RWPE2 (cell line): ENCODE results near the gene SLC35F6.
A peak's percentile ranks its signal among the peaks of the same experiment; 100 is the strongest.
"Not testable (repeated sequence)": the region's sequence is repeated elsewhere in the genome, so short reads cannot be mapped to it uniquely, and the experiment has no call there.

Source experiments
- ATAC-seq: fragments of 200-7000 bp; cut with Tn5 transposase; 3 replicates; pipeline ENCODE4 v1.9.1; 2021; ENCODE audit warnings: low read depth
- DNase-seq: peaks from one replicate; pipeline ENCODE4 v3.0.0-alpha.2; 2020; ENCODE audit warnings: low spot score
- H3K27ac ChIP-seq: fragments of 450-650 bp; 2 replicates; pipeline ENCODE4 v1.5.1; 2017; ENCODE audit warnings: mild to moderate bottlenecking; ENCODE audit not compliant: poor library complexity, severe bottlenecking
- H3K27me3 ChIP-seq: fragments of 250-450 bp; sonication (Bioruptor Pico); 2 replicates; pipeline ENCODE4 v1.5.1; 2021; ENCODE audit warnings: mild to moderate bottlenecking, moderate library complexity; ENCODE audit not compliant: insufficient read depth, poor library complexity, severe bottlenecking
- H3K36me3 ChIP-seq: fragments of 250-450 bp; sonication (Bioruptor Pico); 2 replicates; pipeline ENCODE4 v1.5.1; 2020; ENCODE audit warnings: low read depth, mild to moderate bottlenecking, moderate library complexity
- H3K4me1 ChIP-seq: fragments of 250-450 bp; sonication (Bioruptor Pico); 2 replicates; pipeline ENCODE4 v1.5.1; 2021; ENCODE audit warnings: mild to moderate bottlenecking, moderate library complexity; ENCODE audit not compliant: insufficient read depth, poor library complexity, severe bottlenecking
- H3K4me3 ChIP-seq: fragments of 250-450 bp; sonication (Bioruptor Pico); 2 replicates; pipeline ENCODE4 v1.5.1; 2021; ENCODE audit warnings: mild to moderate bottlenecking, moderate library complexity; ENCODE audit not compliant: severe bottlenecking
- H3K9me3 ChIP-seq: fragments of 250-450 bp; sonication (Bioruptor Pico); 2 replicates; pipeline ENCODE4 v1.5.1; 2021; ENCODE audit warnings: mild to moderate bottlenecking, moderate library complexity; ENCODE audit not compliant: severe bottlenecking
- CTCF ChIP-seq: fragments of 450-650 bp; IDR thresholded peaks from one replicate; pipeline ENCODE4 v1.5.1; 2017; ENCODE audit warnings: mild to moderate bottlenecking, moderate library complexity; ENCODE audit not compliant: poor library complexity, severe bottlenecking

SLC35F6 gene

GRCh38 chr2:26746934-26747333 lies 17.1 kb upstream of the SLC35F6 start:
- no peak for TF ChIP-seq CTCF
- Histone ChIP-seq H3K27ac (no peak overlapping the region), H3K9me3 (no peaks in the 10 kb centered on the region), H3K27me3 (no peaks in the 10 kb centered on the region), H3K36me3 (no peaks in the 10 kb centered on the region), H3K4me3 (no peak overlapping the region), H3K4me1 (peaks cover 10% of the 10 kb centered on the region)
- DNase-seq (no peak), ATAC-seq (no peak)

GRCh38 chr2:26749787-26750420 lies 14.2 kb upstream of the SLC35F6 start:
- not testable (repeated sequence) for H3K9me3 ChIP-seq, H3K4me1 ChIP-seq, H3K36me3 ChIP-seq, H3K27me3 ChIP-seq, H3K4me3 ChIP-seq, DNase-seq
- H3K27ac ChIP-seq: peak overlapping the region; percentile 23
- peak; percentile 61; the same call in 2 of the 3 replicates for ATAC-seq

- not testable (repeated sequence) for DNase-seq, H3K27me3 ChIP-seq, H3K9me3 ChIP-seq, ATAC-seq, H3K36me3 ChIP-seq, H3K4me3 ChIP-seq, H3K4me1 ChIP-seq
- H3K27ac ChIP-seq: peak overlapping the region; percentile 23
Observed at GRCh38 chr2:26750467-26750866, 13.6 kb upstream of the SLC35F6 start.

GRCh38 chr2:26752656-26753055 lies 11.4 kb upstream of the SLC35F6 start:
- ATAC-seq (no peak), DNase-seq (no peak)
- no peaks in the 10 kb centered on the region for H3K27me3 ChIP-seq
- no peaks in the 10 kb centered on the region for H3K9me3 ChIP-seq
- H3K4me3 ChIP-seq: no peak overlapping the region
- H3K36me3 ChIP-seq: no peaks in the 10 kb centered on the region
- H3K27ac ChIP-seq: no peak overlapping the region
- H3K4me1 ChIP-seq: peaks cover 21% of the 10 kb centered on the region
- TF ChIP-seq CTCF: no peak

GRCh38 chr2:26754539-26754938 lies 9.5 kb upstream of the SLC35F6 start:
- ATAC-seq (no peak), DNase-seq (no peak)
- Histone ChIP-seq H3K27me3 (no peaks in the 10 kb centered on the region), H3K9me3 (no peaks in the 10 kb centered on the region), H3K36me3 (no peaks in the 10 kb centered on the region), H3K27ac (no peak overlapping the region), H3K4me1 (peaks cover 33% of the 10 kb centered on the region), H3K4me3 (no peak overlapping the region)
- TF ChIP-seq CTCF: no peak

GRCh38 chr2:26754972-26755670 lies 9.0 kb upstream of the SLC35F6 start:
- Histone ChIP-seq H3K36me3 (no peaks in the 10 kb centered on the region), H3K27me3 (no peaks in the 10 kb centered on the region), H3K4me3 (no peak overlapping the region), H3K9me3 (no peaks in the 10 kb centered on the region), H3K4me1 (peaks cover 28% of the 10 kb centered on the region), H3K27ac (no peak overlapping the region)
- no peak for TF ChIP-seq CTCF
- ATAC-seq (no peak), DNase-seq (no peak)
